Measurements from ENCODE around the gene C1S.

GRCh38 chr12:7110661-7111060 is 50.1 kb downstream of the C1S start:
- TF ChIP-seq EZH2 (IDR thresholded peaks at IDR 0.05; ENCODE audit: insufficient read depth, poor library complexity, severe bottlenecking) (no peak), EZH2phosphoT487 (IDR thresholded peaks at IDR 0.05; ENCODE audit: insufficient read depth, low read depth) (no peak)
